Endothelial cell of umbilical vein (primary cell): Measurements from ENCODE around the gene GALNT11.

ENCODE experiments used
- CTCF ChIP-seq, 2 donors: IDR thresholded peaks; 1 replicate in 1 of 2; 2 replicates in 1 of 2; pipeline ENCODE4 v1.5.1; 2011; ENCODE audit warnings: low read length in 2 of 2, mild to moderate bottlenecking in 2 of 2, moderate library complexity in 2 of 2, control low read depth in 1 of 2, inconsistent platforms in 1 of 2, low read depth in 1 of 2; ENCODE audit not compliant: insufficient read depth in 1 of 2; ENCODE audit errors: extremely low read depth in 1 of 2
- EZH2 ChIP-seq: IDR thresholded peaks from 2 replicates; pipeline ENCODE4 v1.6.1; 2012; ENCODE audit warnings: borderline replicate concordance, low read depth, mild to moderate bottlenecking, moderate library complexity, low read length, inconsistent platforms; ENCODE audit not compliant: severe bottlenecking
- FOS ChIP-seq: IDR thresholded peaks from 2 replicates; pipeline ENCODE4 v1.6.1; 2011; ENCODE audit warnings: mild to moderate bottlenecking, low read length, moderate library complexity, borderline replicate concordance; ENCODE audit not compliant: insufficient read depth
- MAX ChIP-seq: IDR thresholded peaks from 2 replicates; pipeline ENCODE4 v1.6.1; 2011; ENCODE audit not compliant: insufficient read depth, insufficient read length
- POLR2A ChIP-seq: IDR thresholded peaks from 2 replicates; pipeline ENCODE4 v1.6.1; 2012; ENCODE audit warnings: low read depth, mild to moderate bottlenecking, control low read depth, low read length

- TF ChIP-seq EZH2 = no peak
- no peak for TF ChIP-seq POLR2A
- TF ChIP-seq MAX = no peak
- TF ChIP-seq CTCF (IDR thresholded peaks at IDR 0.05; ENCODE audit: extremely low read depth in 1 of 2, insufficient read depth in 1 of 2, low read depth in 1 of 2, low read length in 2 of 2) = no peak
- no peak for TF ChIP-seq FOS
Measured at GRCh38 chr7:152162287-152162686, 136.8 kb downstream of the GALNT11 start.
